Stimulated activated CD4-positive, alpha-beta T cell treated with anti-CD3 and anti-CD28 coated beads, Interleukin-12 subunit alpha, Interleukin-12 subunit beta, amount 100 ng/mL, for 48 hours (primary cell): ENCODE data around the gene OTULINL.
A peak's percentile ranks its signal among the peaks of the same experiment; 100 is the strongest.

Experiments
- DNase-seq, 3 donors: peaks; one replicate each; pipeline ENCODE4 v3.0.0-alpha.2; 2020; ENCODE audit warnings: low read depth in 2 of 3, low spot score in 1 of 3

OTULINL gene

GRCh38 chr5:14599476-14600127 is 18.0 kb downstream of the OTULINL start:
- DNase-seq = no peak

GRCh38 chr5:14600846-14601245 is 19.3 kb downstream of the OTULINL start:
- no peak for DNase-seq

GRCh38 chr5:14603141-14603540 is 21.5 kb downstream of the OTULINL start:
- DNase-seq = no peak

- DNase-seq = no peak
Observed at GRCh38 chr5:14607104-14607503, 25.5 kb downstream of the OTULINL start.

- DNase-seq = no peak
Observed at GRCh38 chr5:14608169-14608568, 26.6 kb downstream of the OTULINL start.

- DNase-seq = no peak
Observed at GRCh38 chr5:14611737-14612136, 30.1 kb downstream of the OTULINL start.

GRCh38 chr5:14614490-14614889 is 32.9 kb downstream of the OTULINL start:
- no peak for DNase-seq

GRCh38 chr5:14615365-14615764 is 33.8 kb downstream of the OTULINL start:
- DNase-seq = no peak

- no peak for DNase-seq
Observed at GRCh38 chr5:14617441-14617840, 35.8 kb downstream of the OTULINL start.

GRCh38 chr5:14627270-14627669 is 45.7 kb downstream of the OTULINL start:
- no peak for DNase-seq

- DNase-seq = peak; percentile 17 to 43 (median 26)
Observed at GRCh38 chr5:14628346-14628745, 46.8 kb downstream of the OTULINL start.

GRCh38 chr5:14630671-14631070 is 49.1 kb downstream of the OTULINL start:
- no peak for DNase-seq

GRCh38 chr5:14635656-14636055 is 54.1 kb downstream of the OTULINL start:
- DNase-seq = no peak

- no peak for DNase-seq
Observed at GRCh38 chr5:14640765-14641164, 59.2 kb downstream of the OTULINL start.

GRCh38 chr5:14644623-14645237 is 63.1 kb downstream of the OTULINL start:
- DNase-seq = no peak

- no peak for DNase-seq
Observed at GRCh38 chr5:14650052-14650451, 68.5 kb downstream of the OTULINL start.

GRCh38 chr5:14655146-14655741 is 73.7 kb downstream of the OTULINL start:
- no peak for DNase-seq

GRCh38 chr5:14656898-14657297 is 75.3 kb downstream of the OTULINL start:
- DNase-seq = no peak

- DNase-seq = no peak
Observed at GRCh38 chr5:14659821-14660607, 78.4 kb downstream of the OTULINL start.

- DNase-seq = no peak
Observed at GRCh38 chr5:14660833-14661232, 79.2 kb downstream of the OTULINL start.
